ENCODE data around the gene ATP5F1E. TPM values are rescaled to one million over a fixed set of nuclear protein-coding genes. Genes with fewer than 3 reads are reported as not detected.

The ATP5F1E gene
- total RNA-seq, 1 donor from 2014 or later, result 80.0 TPM

- peak; percentile 43 to 61 for DNase-seq (ENCODE audit: low read depth in 2 of 2)
Observed at GRCh38 chr20:59006864-59007664, 25.1 kb downstream of the ATP5F1E start, which contains the start of gene CTSZ. CTSZ (minus strand) TSS chr20:59007254; CDS start chr20:59007128, 126 bp downstream.

GRCh38 chr20:59006167-59006863 lies 25.8 kb downstream of the ATP5F1E start:
- DNase-seq (ENCODE audit: low read depth in 2 of 2), result peak; percentile 53 to 68

GRCh38 chr20:59005523-59006166 lies 26.5 kb downstream of the ATP5F1E start:
- DNase-seq (ENCODE audit: low read depth in 2 of 2), result no peak

- DNase-seq (ENCODE audit: low read depth in 2 of 2), result peak; percentile 37 to 84
Observed at GRCh38 chr20:59004763-59005522, 27.2 kb downstream of the ATP5F1E start.

- DNase-seq (ENCODE audit: low read depth in 2 of 2), result peak in 1 of 2 donors; percentile 42
Observed at GRCh38 chr20:59004493-59004762, 27.7 kb downstream of the ATP5F1E start.

GRCh38 chr20:59003836-59004492 lies 28.2 kb downstream of the ATP5F1E start:
- no peak for DNase-seq (ENCODE audit: low read depth in 2 of 2)

GRCh38 chr20:59002874-59003399 lies 29.2 kb downstream of the ATP5F1E start:
- no peak for DNase-seq (ENCODE audit: low read depth in 2 of 2)

- no peak for DNase-seq (ENCODE audit: low read depth in 2 of 2)
Observed at GRCh38 chr20:59002388-59002787, 29.7 kb downstream of the ATP5F1E start.

GRCh38 chr20:59001449-59002171 lies 30.5 kb downstream of the ATP5F1E start:
- DNase-seq (ENCODE audit: low read depth in 2 of 2), result no peak

GRCh38 chr20:59001068-59001448 lies 31.1 kb downstream of the ATP5F1E start:
- no peak for DNase-seq (ENCODE audit: low read depth in 2 of 2)

- no peak for DNase-seq (ENCODE audit: low read depth in 2 of 2)
Observed at GRCh38 chr20:59000326-59000725, 31.8 kb downstream of the ATP5F1E start.

- DNase-seq (ENCODE audit: low read depth in 2 of 2), result no peak
Observed at GRCh38 chr20:58998656-58999055, 33.5 kb downstream of the ATP5F1E start.

- DNase-seq (ENCODE audit: low read depth in 2 of 2), result no peak
Observed at GRCh38 chr20:58997141-58997770, 34.9 kb downstream of the ATP5F1E start.

GRCh38 chr20:58996226-58996611 lies 35.9 kb downstream of the ATP5F1E start:
- DNase-seq (ENCODE audit: low read depth in 2 of 2), result no peak

- no peak for DNase-seq (ENCODE audit: low read depth in 2 of 2)
Observed at GRCh38 chr20:58995461-58996225, 36.5 kb downstream of the ATP5F1E start.

- no peak for DNase-seq (ENCODE audit: low read depth in 2 of 2)
Observed at GRCh38 chr20:58994390-58995159, 37.6 kb downstream of the ATP5F1E start.

GRCh38 chr20:58993332-58994248 lies 38.5 kb downstream of the ATP5F1E start:
- DNase-seq (ENCODE audit: low read depth in 2 of 2), result no peak
